Adrenal gland (tissue), 12 donors: Measurements from ENCODE around the gene SPINT1. TPM values are rescaled to one million over a fixed set of nuclear protein-coding genes. Genes with fewer than 3 reads are reported as not detected.

Experiments used
- DNase-seq, 7 donors: peaks; one replicate each; pipeline ENCODE4 v3.0.0-alpha.2; 2019 to 2020
- H3K27ac ChIP-seq, 5 donors: fragments of 200-600 bp; sonication (generic) in 4 of 5; 1 replicate in 3 of 5; 2 replicates in 2 of 5; pipeline versions ENCODE4 v1.5.1 to v1.8.0; 2016 to 2020; ENCODE audit warnings: mild to moderate bottlenecking in 1 of 5
- H3K27me3 ChIP-seq: fragments of 200-600 bp; 2 replicates; pipeline ENCODE4 v1.8.0; 2021
- H3K36me3 ChIP-seq, 2 donors: fragments of 200-600 bp; replicated peaks in 1 of 2; 1 replicate in 1 of 2; 2 replicates in 1 of 2; pipeline versions ENCODE4 v1.5.1 to v1.8.0; 2018 to 2022
- H3K4me1 ChIP-seq, 2 donors: fragments of 200-600 bp; replicated peaks in 1 of 2; 1 replicate in 1 of 2; 2 replicates in 1 of 2; pipeline versions ENCODE4 v1.5.1 to v1.8.0; 2018 to 2021
- H3K4me3 ChIP-seq, 4 donors: fragments of 200-600 bp; sonication (generic) in 3 of 4; one replicate each; pipeline ENCODE4 v1.5.1; 2016 to 2018
- H3K9me3 ChIP-seq, 3 donors: fragments of 200-600 bp; sonication (generic) in 1 of 3; replicated peaks in 1 of 3; 1 replicate in 2 of 3; 2 replicates in 1 of 3; pipeline versions ENCODE4 v1.5.1 to v1.8.0; 2016 to 2021
- CTCF ChIP-seq, 6 experiments: fragments of 450-650 bp in 4 of 6; fragments of 200-600 bp in 2 of 6; sonication (generic) in 1 of 6; IDR thresholded peaks; 1 replicate in 5 of 6; 2 replicates in 1 of 6; pipeline versions ENCODE4 v1.5.1 to v1.8.0; 2016 to 2021; ENCODE audit warnings: antibody characterized with exemption in 6 of 6, mild to moderate bottlenecking in 2 of 6, moderate library complexity in 1 of 6
- POLR2A ChIP-seq, 2 donors: fragments of 450-650 bp; IDR thresholded peaks; one replicate each; pipeline ENCODE4 v1.6.1; 2017; ENCODE audit warnings: antibody characterized with exemption in 2 of 2, mild to moderate bottlenecking in 2 of 2, moderate library complexity in 1 of 2
- WGBS, 4 donors: extraction: QIAGEN DNeasy Blood & Tissue Kit in 2 of 4; methylation state at CpG; one replicate each; pipeline versions ENCODE4 v1.1.5 to v1.1.7; 2013 to 2017; 5-methylcytosine and 5-hydroxymethylcytosine counted together
- intact Hi-C, 2 donors: fragments of 100-400 bp; cut with DNase I; formaldehyde crosslinking; loops; one replicate each; pipeline versions ENCODE4 v1.14.1 to v1.15.0; 2022 to 2023
- polyA plus RNA-seq, 3 donors: library from polyadenylated mRNA; stranded (reverse); fragments of 200-250 nt in 2 of 3; fragments of 350-450 nt in 1 of 3; fragmentation: Illumina TruSeq in 1 of 3; extraction: RNeasy Lipid Tissue Mini Kit (QIAGEN cat#74804) in 1 of 3; gene quantifications; one replicate each; pipeline ENCODE4 v1.2.3, GENCODE V29; 2013 to 2014
- total RNA-seq, 9 donors: library from RNA; depleted of rRNA in 4 of 9; stranded (reverse); fragments of >200 nt in 4 of 9; fragments of 120-200 nt in 1 of 9; fragmentation: NEBNext Ultra II Directional in 1 of 9; extraction: Animal tissue kit (Norgen Biotek cat#: 25700) in 1 of 9; gene quantifications; one replicate each; pipeline versions ENCODE4 v1.1.0 to v1.2.4, GENCODE V29; 2013 to 2023
- donor health status: healthy with polysubstance abuse.
- donor health status: Bipolar disorder and iron deficiency.
- donor health status: DM: yes; HTN: yes; CAD: no.
- donor health status: DM: no; HTN: no; CAD: no.
- donor health status: DM: no; HTN: no; CAD: no.
- donor health status: DM: yes; HTN: yes; CAD: no.

SPINT1 gene
- total and polyA plus RNA-seq, 12 donors = 0.17 to 5.1 (median 1.2) TPM

- TF ChIP-seq CTCF (IDR thresholded peaks at IDR 0.05) (no peak), POLR2A (IDR thresholded peaks at IDR 0.05) (no peak)
- no peak overlapping the region for H3K27ac ChIP-seq
- H3K4me1 ChIP-seq = no peaks in the 10 kb centered on the region
- WGBS, 4 donors = 55 to 71% (median 67%) methylated on average over 1 of the region's 1 CpG
- intact Hi-C loops = no loop called here
- no peaks in the 10 kb centered on the region for H3K36me3 ChIP-seq
- no peak for DNase-seq
- H3K27me3 ChIP-seq = no peaks in the 10 kb centered on the region
- H3K9me3 ChIP-seq = no peaks in the 10 kb centered on the region
- no peak overlapping the region for H3K4me3 ChIP-seq
Observed at GRCh38 chr15:40831861-40832260, 12.0 kb upstream of the SPINT1 start.

- H3K27me3 ChIP-seq = no peaks in the 10 kb centered on the region
- H3K4me3 ChIP-seq = no peak overlapping the region
- H3K4me1 ChIP-seq = no peaks in the 10 kb centered on the region
- H3K9me3 ChIP-seq = no peaks in the 10 kb centered on the region
- TF ChIP-seq CTCF (IDR thresholded peaks at IDR 0.05) (no peak), POLR2A (IDR thresholded peaks at IDR 0.05) (no peak)
- H3K27ac ChIP-seq = no peak overlapping the region
- no peaks in the 10 kb centered on the region for H3K36me3 ChIP-seq
- DNase-seq = no peak
- intact Hi-C loops = no loop called here
Observed at GRCh38 chr15:40832903-40833302, 10.9 kb upstream of the SPINT1 start.

- no peak for DNase-seq
- WGBS, 4 donors = 92 to 100% (median 94%) methylated on average over 1 of the region's 1 CpG
- no peaks in the 10 kb centered on the region for H3K9me3 ChIP-seq
- H3K4me3 ChIP-seq = no peak overlapping the region
- no peak overlapping the region for H3K27ac ChIP-seq
- H3K27me3 ChIP-seq = no peaks in the 10 kb centered on the region
- no peaks in the 10 kb centered on the region for H3K4me1 ChIP-seq
- intact Hi-C loops = no loop called here
- TF ChIP-seq POLR2A (IDR thresholded peaks at IDR 0.05) = no peak
- no peak for TF ChIP-seq CTCF (IDR thresholded peaks at IDR 0.05)
- H3K36me3 ChIP-seq = no peaks in the 10 kb centered on the region
Observed at GRCh38 chr15:40836020-40836419, 7.8 kb upstream of the SPINT1 start.

GRCh38 chr15:40838756-40839155 is 5.1 kb upstream of the SPINT1 start:
- intact Hi-C loops = no loop called here
- H3K36me3 ChIP-seq = no peaks in the 10 kb centered on the region
- no peak for DNase-seq
- no peak overlapping the region for H3K27ac ChIP-seq
- peaks cover 8% of the 10 kb centered on the region for H3K27me3 ChIP-seq
- no peak for TF ChIP-seq CTCF (IDR thresholded peaks at IDR 0.05)
- TF ChIP-seq POLR2A (IDR thresholded peaks at IDR 0.05) = no peak
- no peak overlapping the region for H3K4me3 ChIP-seq
- peaks cover 0 to 4% of the 10 kb centered on the region in 2 donors for H3K4me1 ChIP-seq
- 81 to 86% (median 85%) methylated on average over 5 of the region's 5 CpGs for WGBS, 4 donors
- H3K9me3 ChIP-seq = no peaks in the 10 kb centered on the region
